RPMI7951 (cell line): ENCODE data around the gene MICAL2. TPM values are rescaled to one million over a fixed set of nuclear protein-coding genes. Genes with fewer than 3 reads are reported as not detected.

Experiments
- DNase-seq: peaks from one replicate; pipeline ENCODE4 v3.0.0-alpha.2; 2012; ENCODE audit warnings: low read depth
- total RNA-seq: library from RNA; depleted of rRNA; stranded (reverse); fragments of >200 nt; shearing (Covaris generic); gene quantifications from 2 replicates; pipeline ENCODE4 v1.2.3, GENCODE V29; 2014

The MICAL2 gene
- total RNA-seq, 1 experiment from 2014 or later: 58.6 TPM

- DNase-seq: no peak
Measured at GRCh38 chr11:12156301-12157140, 46.1 kb downstream of the MICAL2 start.

GRCh38 chr11:12157241-12157661 is 46.9 kb downstream of the MICAL2 start:
- peak; percentile 89 for DNase-seq

- no peak for DNase-seq
Measured at GRCh38 chr11:12158909-12159308, 48.5 kb downstream of the MICAL2 start.

GRCh38 chr11:12159351-12160099 is 49.1 kb downstream of the MICAL2 start:
- DNase-seq: peak; percentile 90

- DNase-seq: no peak
Measured at GRCh38 chr11:12160231-12160630, 49.8 kb downstream of the MICAL2 start.

- DNase-seq: no peak
Measured at GRCh38 chr11:12160680-12161079, 50.3 kb downstream of the MICAL2 start.

GRCh38 chr11:12161137-12161536 is 50.7 kb downstream of the MICAL2 start:
- no peak for DNase-seq

GRCh38 chr11:12161603-12162350 is 51.4 kb downstream of the MICAL2 start:
- no peak for DNase-seq

- no peak for DNase-seq
Measured at GRCh38 chr11:12162652-12163051, 52.3 kb downstream of the MICAL2 start.

GRCh38 chr11:12163181-12163941 is 53.0 kb downstream of the MICAL2 start:
- peak; percentile 97 for DNase-seq

GRCh38 chr11:12164061-12165014 is 53.9 kb downstream of the MICAL2 start:
- DNase-seq: peak; percentile 96

- no peak for DNase-seq
Measured at GRCh38 chr11:12165237-12165875, 55.0 kb downstream of the MICAL2 start.

- DNase-seq: no peak
Measured at GRCh38 chr11:12166299-12167060, 56.1 kb downstream of the MICAL2 start.

GRCh38 chr11:12167061-12168000 is 56.9 kb downstream of the MICAL2 start:
- DNase-seq: peak; percentile 93

- DNase-seq: no peak
Measured at GRCh38 chr11:12168114-12168513, 57.7 kb downstream of the MICAL2 start.

- no peak for DNase-seq
Measured at GRCh38 chr11:12169822-12170221, 59.4 kb downstream of the MICAL2 start.

- no peak for DNase-seq
Measured at GRCh38 chr11:12170501-12170900, 60.1 kb downstream of the MICAL2 start.

- DNase-seq: peak; percentile 86
Measured at GRCh38 chr11:12170984-12171383, 60.6 kb downstream of the MICAL2 start.
